Activated CD4-positive, alpha-beta T cell treated with anti-CD3 and anti-CD28 coated beads, Interleukin-2, amount 10 ng/mL, durations not matched to agents 7 days and 5 days (primary cell): Measurements from ENCODE around the gene C10orf67. TPM values are rescaled to one million over a fixed set of nuclear protein-coding genes. Genes with fewer than 3 reads are reported as not detected.
"Not testable (repeated sequence)": the region's sequence is repeated elsewhere in the genome, so short reads cannot be mapped to it uniquely, and the experiment has no call there.

Experiments
- CTCF ChIA-PET: fragments of 350-600 bp; sonication (Branson Sonifier 250); formaldehyde crosslinking; loops from one replicate; lab custom pipeline; 2021; ENCODE audit warnings: antibody characterized with exemption; lab: Charles Lee
- POLR2A ChIA-PET: fragments of 350-600 bp; sonication (Branson Sonifier 250); formaldehyde crosslinking; loops from one replicate; lab custom pipeline; 2021; ENCODE audit warnings: antibody characterized with exemption; lab: Charles Lee
- DNase-seq: peaks from one replicate; pipeline ENCODE4 v3.0.0-alpha.2; 2020
- H3K27ac Mint-ChIP-seq: one replicate; pipeline ENCODE4 v1.8.0; 2021; ENCODE audit warnings: mild to moderate bottlenecking, moderate library complexity, mixed read lengths
- H3K27me3 Mint-ChIP-seq: one replicate; pipeline ENCODE4 v1.8.0; 2021; ENCODE audit warnings: mixed read lengths
- H3K36me3 Mint-ChIP-seq: one replicate; pipeline ENCODE4 v1.8.0; 2021; ENCODE audit warnings: low read depth, mixed read lengths
- H3K4me1 Mint-ChIP-seq: one replicate; pipeline ENCODE4 v1.8.0; 2021; ENCODE audit warnings: mixed read lengths
- H3K4me3 Mint-ChIP-seq: one replicate; pipeline ENCODE4 v1.8.0; 2021; ENCODE audit warnings: mild to moderate bottlenecking, moderate library complexity, mixed read lengths
- H3K9me3 Mint-ChIP-seq: one replicate; pipeline ENCODE4 v1.8.0; 2021; ENCODE audit warnings: mixed read lengths
- total RNA-seq, 2 experiments: library from RNA; stranded (reverse); gene quantifications; one replicate each; pipeline ENCODE4 v1.2.3, GENCODE V29; 2021

The C10orf67 gene
- total RNA-seq, 2 experiments from 2014 or later: 0.15 TPM; not detected in 1

DNA sequence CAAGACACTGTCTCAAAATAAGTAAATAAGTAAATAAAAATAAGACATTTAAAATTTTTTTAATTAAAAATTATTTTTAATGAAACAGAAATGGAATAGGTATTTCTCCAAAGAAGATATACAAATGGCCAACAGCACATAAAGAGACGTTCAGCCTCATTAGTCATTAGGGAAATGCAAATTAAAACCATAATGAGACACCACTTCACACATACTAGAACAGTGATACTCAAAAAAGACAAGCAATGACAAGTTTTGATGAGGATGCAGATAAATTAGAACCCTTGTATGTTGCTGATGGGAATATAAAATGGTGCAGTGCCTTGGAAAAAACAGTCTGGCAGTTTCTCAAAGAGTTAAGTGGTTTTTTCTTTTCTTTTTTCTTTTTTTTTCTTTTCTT is 26.5 kb upstream of the C10orf67 start:
- DNase-seq: no peak
- ChIA-PET CTCF (no interaction called here), POLR2A (no interaction called here)
- peaks cover 25% of the 10 kb centered on the region for H3K9me3 Mint-ChIP-seq
- no peaks in the 10 kb centered on the region for H3K27me3 Mint-ChIP-seq
- H3K4me1 Mint-ChIP-seq: peaks cover 58% of the 10 kb centered on the region
- peaks cover 7% of the 10 kb centered on the region for H3K36me3 Mint-ChIP-seq
- H3K4me3 Mint-ChIP-seq: no peak overlapping the region
- H3K27ac Mint-ChIP-seq: no peak overlapping the region

DNA sequence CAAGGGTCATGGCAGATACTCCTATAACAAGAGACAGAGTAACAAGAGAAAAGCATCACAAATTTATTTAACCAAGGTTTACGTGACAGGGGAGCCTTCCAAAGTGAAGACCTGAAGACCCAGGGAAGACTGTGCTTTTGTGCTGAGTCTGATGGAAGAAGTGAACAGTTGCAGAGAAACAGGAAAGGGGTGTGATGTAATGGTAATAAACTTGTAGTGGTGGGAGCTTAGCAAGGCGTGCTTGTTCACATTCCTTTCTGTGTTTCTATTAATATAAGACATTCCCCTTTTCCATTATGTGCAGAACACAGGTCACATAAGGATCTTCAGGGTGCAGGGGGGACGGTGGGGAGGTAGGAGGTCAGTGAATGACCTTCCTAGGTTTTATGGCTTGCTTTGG is 25.5 kb upstream of the C10orf67 start:
- Mint-ChIP-seq H3K36me3 (peaks cover 13% of the 10 kb centered on the region), H3K4me3 (no peak overlapping the region), H3K27me3 (no peaks in the 10 kb centered on the region), H3K4me1 (peaks cover 67% of the 10 kb centered on the region), H3K9me3 (peaks cover 30% of the 10 kb centered on the region), H3K27ac (peak overlapping the region; percentile 7)
- ChIA-PET POLR2A (no interaction called here), CTCF (interaction anchor here (1.0 kb wide), 1 partner anchor 13 kb away, joined by 3 read pairs; no protein-coding TSS in a partner anchor)
- DNase-seq: no peak

DNA sequence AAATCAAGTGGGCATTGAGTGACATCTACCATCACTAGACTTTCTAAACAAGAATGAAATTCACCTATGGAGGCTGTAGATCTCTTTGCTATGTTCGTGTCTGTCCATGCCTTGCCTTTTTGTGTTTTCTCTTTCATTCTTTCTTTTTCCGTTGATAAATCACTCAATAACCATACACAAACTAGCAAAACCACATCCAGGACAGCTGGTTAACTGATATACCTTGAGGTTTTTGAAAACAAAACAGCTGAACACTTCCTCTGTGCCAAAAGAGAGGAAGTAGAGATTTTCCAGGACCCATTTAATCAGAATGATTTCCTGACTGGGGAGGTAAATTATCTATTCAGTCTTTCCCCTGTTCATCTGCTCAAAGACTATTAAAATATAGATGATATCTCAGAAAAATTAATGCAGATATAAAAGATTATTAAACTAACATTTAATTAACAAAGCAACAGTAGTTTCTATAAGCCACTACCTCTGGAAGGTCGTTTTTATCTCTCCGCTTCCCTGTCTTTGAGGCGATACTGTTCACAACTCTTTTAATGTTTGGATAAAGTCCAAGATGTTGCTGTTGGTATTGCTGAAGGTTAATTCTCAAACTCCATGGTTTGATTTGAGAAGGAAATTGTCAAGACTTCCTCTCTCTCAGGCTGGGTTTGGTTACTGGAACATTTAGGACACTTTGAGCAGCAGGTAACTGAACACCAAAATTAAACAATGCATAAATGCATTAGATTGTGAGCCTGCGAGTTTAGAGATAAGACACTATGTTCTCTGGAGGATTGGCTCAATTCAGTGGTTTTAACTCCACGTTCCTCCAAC is 24.4 kb upstream of the C10orf67 start:
- peak overlapping the region; percentile 81 for H3K27ac Mint-ChIP-seq
- peaks cover 16% of the 10 kb centered on the region for H3K36me3 Mint-ChIP-seq
- peak overlapping the region; percentile 47 for H3K4me3 Mint-ChIP-seq
- peaks cover 24% of the 10 kb centered on the region for H3K9me3 Mint-ChIP-seq
- no peaks in the 10 kb centered on the region for H3K27me3 Mint-ChIP-seq
- CTCF ChIA-PET: no interaction called here
- H3K4me1 Mint-ChIP-seq: peaks cover 72% of the 10 kb centered on the region
- DNase-seq: peak; percentile 70
- POLR2A ChIA-PET: interaction anchor here (0.6 kb wide), 1 partner anchor 23 kb away, joined by 5 read pairs; no protein-coding TSS in a partner anchor

DNA sequence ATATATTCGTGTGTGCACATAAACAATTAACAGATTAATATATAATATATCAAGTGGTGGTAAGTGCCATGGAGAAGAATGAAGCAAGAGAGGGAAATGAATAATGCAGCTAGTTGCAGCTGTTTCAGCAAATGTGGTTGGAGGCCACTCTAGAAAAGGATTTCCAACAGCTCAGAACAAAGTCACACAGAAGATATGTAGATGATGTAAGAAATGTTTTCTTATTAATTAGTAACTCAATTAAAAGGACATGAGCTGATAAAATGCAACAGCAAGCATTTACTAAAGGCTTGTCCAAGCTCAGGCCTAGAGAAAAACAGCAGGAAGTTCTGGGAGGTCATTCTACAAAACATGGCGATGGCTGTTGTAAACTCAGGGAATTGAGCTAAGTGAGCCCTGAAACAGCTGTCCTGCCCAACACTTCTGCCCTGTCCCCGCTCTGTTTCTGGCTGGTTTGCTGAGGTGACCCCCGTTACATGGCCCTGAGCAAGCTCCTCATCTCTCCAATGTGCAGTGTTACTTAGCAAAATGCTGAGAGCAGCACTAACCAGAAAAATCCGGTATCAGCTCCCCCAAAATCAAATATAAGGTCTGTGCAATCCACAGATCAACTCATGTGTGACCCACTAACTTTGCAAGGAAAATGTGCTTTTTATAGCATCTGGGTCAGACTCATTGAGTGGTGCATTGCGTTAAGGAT is 23.4 kb upstream of the C10orf67 start:
- POLR2A ChIA-PET: interaction anchor here (0.6 kb wide), 1 partner anchor 24 kb away, joined by 5 read pairs; no protein-coding TSS in a partner anchor
- peaks cover 18% of the 10 kb centered on the region for H3K36me3 Mint-ChIP-seq
- peak overlapping the region; percentile 81 for H3K27ac Mint-ChIP-seq
- DNase-seq: no peak
- no peaks in the 10 kb centered on the region for H3K27me3 Mint-ChIP-seq
- CTCF ChIA-PET: interaction anchor here (0.9 to 1.4 kb wide), 2 partner anchors 14 to 32 kb away, joined by 4 to 5 read pairs; no protein-coding TSS in a partner anchor
- peaks cover 72% of the 10 kb centered on the region for H3K4me1 Mint-ChIP-seq
- H3K9me3 Mint-ChIP-seq: peaks cover 20% of the 10 kb centered on the region
- H3K4me3 Mint-ChIP-seq: peak overlapping the region; percentile 47

DNA sequence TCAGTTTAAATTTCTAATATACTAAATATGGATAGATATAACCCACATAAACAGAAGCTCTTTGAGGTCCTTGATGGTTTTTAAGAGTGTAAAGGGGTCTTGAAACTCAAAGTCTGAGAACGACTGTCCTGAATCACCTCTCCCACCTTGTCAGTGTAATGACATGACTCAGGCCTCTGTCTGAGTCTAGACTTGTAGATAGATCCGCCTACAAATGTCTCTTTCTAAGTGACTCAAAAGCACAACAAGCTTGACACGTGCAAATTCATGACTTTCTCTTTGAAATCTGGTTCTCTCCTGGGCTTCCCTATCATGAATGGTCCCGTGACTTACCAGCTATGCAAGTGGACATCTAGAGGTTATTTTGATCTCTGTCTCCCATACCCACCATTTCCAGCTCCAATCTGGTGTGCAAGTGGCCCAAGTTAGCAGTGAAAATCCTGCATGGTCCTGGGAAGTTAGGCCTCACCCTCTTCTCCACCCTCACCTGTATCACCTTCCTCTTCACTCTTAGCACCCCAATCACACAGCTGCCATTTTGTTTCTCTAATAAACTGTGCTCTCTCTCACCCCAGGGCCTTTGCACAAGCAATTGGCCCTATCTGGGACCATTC is 20.9 kb upstream of the C10orf67 start:
- H3K9me3 Mint-ChIP-seq: peaks cover 13% of the 10 kb centered on the region
- H3K27me3 Mint-ChIP-seq, H3K4me3 Mint-ChIP-seq, POLR2A ChIA-PET, DNase-seq: not testable (repeated sequence)
- H3K27ac Mint-ChIP-seq: peak overlapping the region; percentile 84
- CTCF ChIA-PET: interaction anchor here (1.5 kb wide), 1 partner anchor 10 kb away, joined by 3 read pairs; no protein-coding TSS in a partner anchor
- peaks cover 19% of the 10 kb centered on the region for H3K36me3 Mint-ChIP-seq
- H3K4me1 Mint-ChIP-seq: peaks cover 85% of the 10 kb centered on the region

DNA sequence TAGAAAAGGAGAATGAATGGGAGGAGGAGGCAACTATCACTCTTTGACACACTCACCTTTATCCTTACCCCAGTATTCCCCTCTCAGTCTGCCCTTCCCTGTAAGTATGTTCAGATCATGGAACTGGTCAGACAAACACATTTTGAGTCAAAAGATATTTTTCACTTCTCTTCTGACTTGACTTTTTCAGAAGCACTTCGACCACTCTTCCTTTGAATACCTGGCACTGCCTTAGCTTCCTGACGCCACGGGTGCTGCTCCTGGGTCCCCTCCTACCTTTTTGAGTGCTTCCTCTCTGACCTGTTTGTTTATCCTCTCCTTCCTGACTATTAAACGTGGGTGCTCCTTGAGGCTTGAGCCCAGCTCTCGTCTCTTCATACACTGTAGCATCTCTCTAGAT is 19.8 kb upstream of the C10orf67 start:
- ChIA-PET POLR2A (interaction anchor here (0.7 kb wide), 1 partner anchor 240 kb away, joined by 3 read pairs; no protein-coding TSS in a partner anchor), CTCF (interaction anchor here (1.0 to 1.4 kb wide), 2 partner anchors 13 to 15 kb away, joined by 3 to 4 read pairs; no protein-coding TSS in a partner anchor)
- Mint-ChIP-seq H3K36me3 (peaks cover 16% of the 10 kb centered on the region), H3K9me3 (peaks cover 9% of the 10 kb centered on the region), H3K4me3 (no peak overlapping the region), H3K27ac (peak overlapping the region; percentile 99), H3K4me1 (peaks cover 74% of the 10 kb centered on the region), H3K27me3 (no peaks in the 10 kb centered on the region)
- DNase-seq: no peak

DNA sequence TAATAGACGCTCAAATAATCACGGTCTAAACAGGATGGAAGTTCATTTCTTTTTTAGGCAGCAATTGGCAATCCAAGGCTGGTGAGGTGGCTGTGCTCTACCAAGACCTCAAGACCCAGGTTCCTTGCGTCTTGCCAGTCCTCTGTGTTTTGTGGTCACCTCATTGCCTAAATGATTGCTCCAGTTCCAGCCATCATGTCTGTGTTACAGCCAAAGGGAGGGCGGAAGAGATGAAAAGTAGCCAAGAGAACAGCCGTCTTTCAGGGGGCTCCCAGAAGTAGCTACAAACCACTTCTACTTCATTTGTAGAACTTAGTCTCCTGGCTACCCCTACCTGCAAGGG is 19.2 kb upstream of the C10orf67 start:
- H3K4me3 Mint-ChIP-seq: peak overlapping the region; percentile 68
- ChIA-PET CTCF (interaction anchor here (1.0 to 1.4 kb wide), 3 partner anchors 12 to 14 kb away, joined by 3 to 4 read pairs (median 4); no protein-coding TSS in a partner anchor), POLR2A (interaction anchor here (1.0 kb wide), 1 partner anchor 75 kb away, joined by 3 read pairs; the partner anchor contains the start of gene OTUD1)
- no peaks in the 10 kb centered on the region for H3K27me3 Mint-ChIP-seq
- H3K9me3 Mint-ChIP-seq: peaks cover 9% of the 10 kb centered on the region
- peaks cover 16% of the 10 kb centered on the region for H3K36me3 Mint-ChIP-seq
- DNase-seq: peak; percentile 27
- peaks cover 71% of the 10 kb centered on the region for H3K4me1 Mint-ChIP-seq
- H3K27ac Mint-ChIP-seq: peak overlapping the region; percentile 99

DNA sequence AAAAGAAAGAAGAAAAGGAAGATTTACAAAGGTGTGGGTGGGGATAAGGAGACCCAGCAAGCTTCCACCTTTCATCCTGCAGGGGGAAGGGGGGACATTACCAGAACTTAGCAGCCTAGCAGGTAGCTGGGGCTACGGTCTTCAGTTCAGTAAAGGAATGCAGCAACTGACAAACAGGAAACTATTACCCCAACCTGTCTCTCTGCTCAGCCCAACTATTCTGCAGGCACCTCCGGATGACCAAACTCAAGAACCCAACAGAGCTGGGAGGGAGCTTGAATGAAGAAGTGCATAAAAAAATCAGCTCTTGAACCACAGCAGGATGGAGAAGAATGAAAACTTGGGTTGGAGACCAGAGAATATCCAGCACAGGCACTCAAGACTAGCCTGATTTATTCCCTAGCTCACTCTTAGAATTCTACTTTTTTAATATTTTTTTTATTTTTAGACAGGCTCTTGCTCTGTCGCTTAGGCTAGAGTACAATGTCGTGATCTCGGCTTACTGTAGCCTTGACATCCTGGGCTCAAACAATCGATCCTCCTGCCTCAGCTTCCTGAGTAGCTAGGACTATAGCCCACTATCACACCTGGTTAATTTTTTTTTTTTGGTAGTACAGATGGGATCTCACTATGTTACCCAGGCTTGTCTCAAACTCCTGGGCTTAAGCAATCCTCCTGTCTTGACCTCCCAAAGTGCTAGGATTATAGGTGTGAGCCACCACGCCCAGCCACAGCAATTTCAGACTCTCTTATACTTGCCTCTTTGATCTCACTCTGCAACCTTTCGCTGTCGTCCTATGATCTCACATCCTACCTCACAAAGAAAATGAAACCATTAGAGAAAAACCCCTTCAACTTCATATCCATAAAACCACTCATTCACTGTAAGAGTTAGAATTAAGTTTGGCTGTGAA is 18.5 kb upstream of the C10orf67 start:
- Mint-ChIP-seq H3K27me3 (no peaks in the 10 kb centered on the region), H3K4me1 (peaks cover 64% of the 10 kb centered on the region), H3K27ac (peak overlapping the region; percentile 99), H3K4me3 (peak overlapping the region; percentile 68), H3K36me3 (peaks cover 16% of the 10 kb centered on the region), H3K9me3 (peaks cover 9% of the 10 kb centered on the region)
- CTCF ChIA-PET: interaction anchor here (0.8 to 1.4 kb wide), 6 partner anchors 12 to 84 kb away, joined by 3 to 6 read pairs (median 4); no protein-coding TSS in a partner anchor
- DNase-seq: peak; percentile 72
- POLR2A ChIA-PET: interaction anchor here (1.0 kb wide), 1 partner anchor 76 kb away, joined by 3 read pairs; the partner anchor contains the start of gene OTUD1

DNA sequence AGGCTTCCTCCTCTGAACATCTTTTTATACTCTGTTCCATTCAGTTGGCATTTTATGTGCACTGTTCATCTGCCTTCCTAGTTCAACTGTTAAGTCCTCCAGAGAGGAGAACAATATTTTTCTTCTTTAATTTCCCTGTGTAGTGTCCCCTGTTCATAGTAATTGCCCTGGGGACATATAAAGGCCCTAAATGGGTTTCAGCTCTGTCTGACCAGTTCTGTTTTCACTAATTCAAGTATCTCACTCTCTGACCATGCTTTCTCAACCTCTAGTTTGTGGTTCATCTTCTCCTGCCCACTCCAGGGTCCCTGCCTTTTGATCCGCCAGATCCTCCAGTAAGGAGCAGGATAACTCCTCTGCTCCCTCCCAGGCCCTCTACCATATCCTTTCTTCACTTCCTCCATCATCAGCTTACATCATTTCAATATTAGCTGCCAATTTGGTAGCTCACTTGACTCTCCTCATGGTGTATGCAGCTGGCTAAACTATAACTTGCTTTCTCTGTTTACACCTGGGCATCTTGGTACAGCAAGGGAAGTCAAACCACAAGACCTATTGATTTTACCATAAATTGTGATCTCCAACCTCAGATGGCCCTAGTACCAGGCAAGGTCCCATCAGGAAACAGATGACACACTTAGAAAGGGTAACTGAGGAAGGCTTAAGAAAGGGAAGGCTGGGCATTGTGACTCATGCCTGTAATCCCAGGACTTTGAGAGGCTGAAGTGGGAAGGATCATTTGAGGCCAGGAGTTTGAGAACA is 17.7 kb upstream of the C10orf67 start:
- Mint-ChIP-seq H3K4me3 (peak overlapping the region; percentile 68), H3K36me3 (peaks cover 16% of the 10 kb centered on the region), H3K4me1 (peaks cover 57% of the 10 kb centered on the region), H3K27me3 (no peaks in the 10 kb centered on the region), H3K27ac (peak overlapping the region; percentile 99), H3K9me3 (peaks cover 9% of the 10 kb centered on the region)
- ChIA-PET POLR2A (no interaction called here), CTCF (interaction anchor here (0.9 to 2.0 kb wide), 5 partner anchors 12 to 81 kb away, joined by 3 to 6 read pairs (median 4); partner anchors contain the start of gene C10orf67)
- DNase-seq: no peak

DNA sequence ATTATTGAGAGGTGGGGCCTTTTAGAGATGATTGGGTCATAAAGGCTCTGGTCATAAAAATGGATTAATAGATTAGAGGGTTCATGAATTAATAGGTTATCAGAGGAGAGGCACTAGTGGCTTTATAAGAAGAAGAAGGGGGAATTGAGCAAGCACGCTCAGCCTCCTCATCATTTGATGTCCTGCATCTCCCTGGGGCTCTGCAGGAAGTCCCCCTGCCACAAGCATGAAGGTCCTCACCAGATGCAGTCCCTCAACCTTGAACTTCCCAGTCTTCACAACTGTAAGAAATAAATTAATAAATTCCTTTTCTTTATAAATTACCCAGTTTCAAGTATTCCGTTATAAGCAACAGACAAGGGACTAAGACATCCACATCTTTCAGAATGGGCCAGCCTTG is 17.1 kb upstream of the C10orf67 start:
- Mint-ChIP-seq H3K9me3 (peaks cover 9% of the 10 kb centered on the region), H3K4me3 (no peak overlapping the region), H3K27me3 (no peaks in the 10 kb centered on the region), H3K4me1 (peaks cover 54% of the 10 kb centered on the region), H3K36me3 (peaks cover 19% of the 10 kb centered on the region), H3K27ac (no peak overlapping the region)
- DNase-seq: no peak
- POLR2A ChIA-PET: no interaction called here
- CTCF ChIA-PET: interaction anchor here (2.0 kb wide), 1 partner anchor 17 kb away, joined by 5 read pairs; the partner anchor contains the start of gene C10orf67
